Liver (tissue), 9 donors: ENCODE results near the gene CSNK1D. TPM values are rescaled to one million over a fixed set of nuclear protein-coding genes. Genes with fewer than 3 reads are reported as not detected.

Source experiments
- DNase-seq: peaks from one replicate; pipeline ENCODE4 v3.0.0-alpha.2; 2017; ENCODE audit warnings: low spot score
- H3K27ac ChIP-seq, 2 donors: one replicate each; pipeline ENCODE4 v1.7.0; 2013; ENCODE audit warnings: inconsistent platforms in 2 of 2, low read length in 2 of 2, control low read depth in 1 of 2, low read depth in 1 of 2, mild to moderate bottlenecking in 1 of 2
- H3K27me3 ChIP-seq, 4 donors: one replicate each; pipeline versions ENCODE4 v1.6.1 to v1.7.0; 2013; ENCODE audit warnings: low read length in 3 of 4, inconsistent platforms in 1 of 4, mild to moderate bottlenecking in 1 of 4, moderate library complexity in 1 of 4; ENCODE audit not compliant: control insufficient read depth in 4 of 4, insufficient read depth in 4 of 4
- H3K36me3 ChIP-seq, 4 donors: one replicate each; pipeline versions ENCODE4 v1.6.1 to v1.7.0; 2013; ENCODE audit warnings: low read length in 3 of 4, mild to moderate bottlenecking in 3 of 4, low read depth in 1 of 4, moderate library complexity in 1 of 4; ENCODE audit not compliant: control insufficient read depth in 4 of 4, insufficient read depth in 3 of 4
- H3K4me1 ChIP-seq, 4 donors: one replicate each; pipeline versions ENCODE4 v1.6.1 to v1.7.0; 2013; ENCODE audit warnings: low read length in 3 of 4, mild to moderate bottlenecking in 3 of 4, moderate library complexity in 1 of 4; ENCODE audit not compliant: control insufficient read depth in 4 of 4, insufficient read depth in 4 of 4
- H3K4me3 ChIP-seq, 3 donors: one replicate each; pipeline versions ENCODE4 v1.6.1 to v1.7.0; 2013; ENCODE audit warnings: low read length in 3 of 3, control low read depth in 1 of 3, low read depth in 1 of 3, mild to moderate bottlenecking in 1 of 3
- H3K9ac ChIP-seq, 2 donors: one replicate each; pipeline ENCODE4 v1.7.0; 2013; ENCODE audit warnings: low read length in 2 of 2, mild to moderate bottlenecking in 2 of 2, moderate library complexity in 2 of 2, control low read depth in 1 of 2, low read depth in 1 of 2
- H3K9me3 ChIP-seq, 4 donors: one replicate each; pipeline versions ENCODE4 v1.6.1 to v1.7.0; 2013; ENCODE audit warnings: low read length in 3 of 4; ENCODE audit not compliant: control insufficient read depth in 4 of 4
- CTCF ChIP-seq: fragments of 150-350 bp; IDR thresholded peaks from 2 replicates; pipeline ENCODE4 v1.5.1; 2017; ENCODE audit warnings: improper control_type of control experiment, low read depth, low read length; ENCODE audit not compliant: missing input control
- EGR1 ChIP-seq, 2 donors: IDR thresholded peaks; 2 replicates each; pipeline ENCODE4 v1.6.1; 2016 to 2018; ENCODE audit warnings: antibody characterized with exemption in 2 of 2, low read depth in 2 of 2
- FOXA1 ChIP-seq: IDR thresholded peaks from 2 replicates; pipeline ENCODE4 v1.6.1; 2016; ENCODE audit warnings: antibody characterized with exemption
- FOXA2 ChIP-seq: IDR thresholded peaks from 2 replicates; pipeline ENCODE4 v1.6.1; 2016; ENCODE audit warnings: antibody characterized with exemption
- GABPA ChIP-seq, 2 donors: IDR thresholded peaks in 1 of 2; conservative IDR thresholded peaks in 1 of 2; 2 replicates each; pipeline ENCODE4 v1.6.1; 2016; ENCODE audit warnings: antibody characterized with exemption in 2 of 2, mild to moderate bottlenecking in 1 of 2, moderate library complexity in 1 of 2
- HNF4A ChIP-seq, 2 donors: conservative IDR thresholded peaks; 2 replicates each; pipeline ENCODE4 v1.6.1; 2016; ENCODE audit warnings: antibody characterized with exemption in 2 of 2, mild to moderate bottlenecking in 2 of 2
- HNF4G ChIP-seq: IDR thresholded peaks from 2 replicates; pipeline ENCODE4 v1.6.1; 2016; ENCODE audit warnings: antibody characterized with exemption
- JUND ChIP-seq, 2 donors: IDR thresholded peaks; 2 replicates each; pipeline ENCODE4 v1.6.1; 2016; ENCODE audit warnings: antibody characterized with exemption in 2 of 2
- MAX ChIP-seq: IDR thresholded peaks from 2 replicates; pipeline ENCODE4 v1.6.1; 2016; ENCODE audit warnings: antibody characterized with exemption
- NR2F2 ChIP-seq: IDR thresholded peaks from 2 replicates; pipeline ENCODE4 v1.6.1; 2016; ENCODE audit warnings: antibody characterized with exemption
- RAD21 ChIP-seq, 2 donors: IDR thresholded peaks; 2 replicates each; pipeline ENCODE4 v1.6.1; 2016; ENCODE audit warnings: antibody characterized with exemption in 2 of 2, mild to moderate bottlenecking in 2 of 2
- RXRA ChIP-seq, 2 donors: IDR thresholded peaks; 2 replicates each; pipeline ENCODE4 v1.6.1; 2017 to 2018; ENCODE audit warnings: antibody characterized with exemption in 2 of 2, mild to moderate bottlenecking in 1 of 2
- SP1 ChIP-seq: IDR thresholded peaks from 2 replicates; pipeline ENCODE4 v1.6.1; 2018; ENCODE audit warnings: antibody characterized with exemption, mild to moderate bottlenecking
- TAF1 ChIP-seq: conservative IDR thresholded peaks from 2 replicates; pipeline ENCODE4 v1.6.1; 2016; ENCODE audit warnings: antibody characterized with exemption, mild to moderate bottlenecking
- YY1 ChIP-seq: IDR thresholded peaks from 2 replicates; pipeline ENCODE4 v1.6.1; 2016; ENCODE audit warnings: antibody characterized with exemption, mild to moderate bottlenecking
- ZBTB33 ChIP-seq: IDR thresholded peaks from 2 replicates; pipeline ENCODE4 v1.6.1; 2016; ENCODE audit warnings: antibody characterized with exemption
- WGBS: extraction: QIAGEN DNeasy Blood & Tissue Kit; methylation state at CpG from one replicate; pipeline ENCODE4 v1.1.7; 2013; 5-methylcytosine and 5-hydroxymethylcytosine counted together
- polyA plus RNA-seq, 2 donors: library from polyadenylated mRNA; stranded (reverse) in 1 of 2; unstranded in 1 of 2; fragments of 200-250 nt in 1 of 2; fragments of >200 nt in 1 of 2; fragmentation: Nextera tagmentation in 1 of 2; extraction: Ambion mirVana in 1 of 2; gene quantifications; one replicate each; pipeline versions ENCODE4 v1.2.1 to v1.2.3, GENCODE V29; 2013 to 2015
- total RNA-seq, 2 donors: library from RNA; depleted of rRNA; stranded (reverse); fragments of >200 nt; gene quantifications; one replicate each; pipeline ENCODE4 v1.2.3, GENCODE V29; 2014
- TF ChIP-seq, protein P1 (sequence below): IDR thresholded peaks from 2 replicates; pipeline ENCODE4 v1.6.1; 2016; ENCODE audit warnings: antibody characterized with exemption
- TF ChIP-seq, protein P2 (sequence below): IDR thresholded peaks from 2 replicates; pipeline ENCODE4 v1.6.1; 2016; ENCODE audit warnings: antibody characterized with exemption, mild to moderate bottlenecking
- donor health status: healthy.
- donor health status: healthy.
- donor health status: healthy.
- donor health status: healthy.
- donor health status: healthy.

The CSNK1D gene
- total and polyA plus RNA-seq, 4 donors = 22.0 to 49.0 (median 34.2) TPM

- WGBS = 86% methylated on average over 10 of the region's 10 CpGs
- TF ChIP-seq NR2F2 (no peak), MAX (no peak), HNF4A (conservative IDR thresholded peaks at IDR 0.05) (no peak), FOXA2 (no peak), HNF4G (no peak), ZBTB33 (no peak), FOXA1 (no peak), EGR1 (IDR thresholded peaks at IDR 0.05; ENCODE audit: low read depth in 2 of 2) (no peak), CTCF (no peak), GABPA (IDR thresholded peaks at IDR 0.05 in 1 of 2, conservative IDR thresholded peaks at IDR 0.05 in 1 of 2) (no peak), SP1 (no peak), TAF1 (no peak), JUND (IDR thresholded peaks at IDR 0.05) (no peak), RXRA (IDR thresholded peaks at IDR 0.05) (no peak), YY1 (no peak), RAD21 (IDR thresholded peaks at IDR 0.05) (no peak)
- TF ChIP-seq, protein P1, sequence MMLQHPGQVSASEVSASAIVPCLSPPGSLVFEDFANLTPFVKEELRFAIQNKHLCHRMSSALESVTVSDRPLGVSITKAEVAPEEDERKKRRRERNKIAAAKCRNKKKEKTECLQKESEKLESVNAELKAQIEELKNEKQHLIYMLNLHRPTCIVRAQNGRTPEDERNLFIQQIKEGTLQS = no peak
- TF ChIP-seq, protein P2, sequence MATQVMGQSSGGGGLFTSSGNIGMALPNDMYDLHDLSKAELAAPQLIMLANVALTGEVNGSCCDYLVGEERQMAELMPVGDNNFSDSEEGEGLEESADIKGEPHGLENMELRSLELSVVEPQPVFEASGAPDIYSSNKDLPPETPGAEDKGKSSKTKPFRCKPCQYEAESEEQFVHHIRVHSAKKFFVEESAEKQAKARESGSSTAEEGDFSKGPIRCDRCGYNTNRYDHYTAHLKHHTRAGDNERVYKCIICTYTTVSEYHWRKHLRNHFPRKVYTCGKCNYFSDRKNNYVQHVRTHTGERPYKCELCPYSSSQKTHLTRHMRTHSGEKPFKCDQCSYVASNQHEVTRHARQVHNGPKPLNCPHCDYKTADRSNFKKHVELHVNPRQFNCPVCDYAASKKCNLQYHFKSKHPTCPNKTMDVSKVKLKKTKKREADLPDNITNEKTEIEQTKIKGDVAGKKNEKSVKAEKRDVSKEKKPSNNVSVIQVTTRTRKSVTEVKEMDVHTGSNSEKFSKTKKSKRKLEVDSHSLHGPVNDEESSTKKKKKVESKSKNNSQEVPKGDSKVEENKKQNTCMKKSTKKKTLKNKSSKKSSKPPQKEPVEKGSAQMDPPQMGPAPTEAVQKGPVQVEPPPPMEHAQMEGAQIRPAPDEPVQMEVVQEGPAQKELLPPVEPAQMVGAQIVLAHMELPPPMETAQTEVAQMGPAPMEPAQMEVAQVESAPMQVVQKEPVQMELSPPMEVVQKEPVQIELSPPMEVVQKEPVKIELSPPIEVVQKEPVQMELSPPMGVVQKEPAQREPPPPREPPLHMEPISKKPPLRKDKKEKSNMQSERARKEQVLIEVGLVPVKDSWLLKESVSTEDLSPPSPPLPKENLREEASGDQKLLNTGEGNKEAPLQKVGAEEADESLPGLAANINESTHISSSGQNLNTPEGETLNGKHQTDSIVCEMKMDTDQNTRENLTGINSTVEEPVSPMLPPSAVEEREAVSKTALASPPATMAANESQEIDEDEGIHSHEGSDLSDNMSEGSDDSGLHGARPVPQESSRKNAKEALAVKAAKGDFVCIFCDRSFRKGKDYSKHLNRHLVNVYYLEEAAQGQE = no peak
- Histone ChIP-seq H3K4me3 (no peak overlapping the region), H3K36me3 (peaks cover 0 to 1% (median 0%) of the 10 kb centered on the region in 4 donors), H3K4me1 (peaks cover 0 to 5% (median 2%) of the 10 kb centered on the region in 4 donors), H3K27me3 (no peaks in the 10 kb centered on the region), H3K9me3 (no peaks in the 10 kb centered on the region), H3K27ac (no peak overlapping the region), H3K9ac (no peak overlapping the region)
- DNase-seq = no peak
These were observed 70.5 kb downstream of the CSNK1D start for GRCh38 chr17:82202981-82203380.
